IMR-90 (cell line): ENCODE data around the gene FOXK1. TPM values are rescaled to one million over a fixed set of nuclear protein-coding genes. Genes with fewer than 3 reads are reported as not detected.

Experiments used
- ATAC-seq: fragments of 200-7000 bp; cut with Tn5 transposase; 2 replicates; pipeline ENCODE4 v1.9.1; 2020; ENCODE audit warnings: low read depth, mild to moderate bottlenecking, moderate library complexity
- BruUV-seq: library from RNA; stranded (reverse); fragments of 400-500 nt; replicated peaks from 2 replicates; lab custom pipeline; 2021; lab: Mats Ljungman, UMichigan
- CTCF ChIA-PET: fragments of 300-600 bp; formaldehyde crosslinking; extraction: SDS; loops from one replicate; lab custom pipeline; 2021; ENCODE audit warnings: antibody characterized with exemption; lab: Yijun Ruan, JAX
- POLR2A ChIA-PET: fragments of 300-600 bp; sonication (Branson Sonifier 250); formaldehyde crosslinking; loops from one replicate; lab custom pipeline; 2022; ENCODE audit warnings: antibody characterized with exemption; ENCODE audit not compliant: unreplicated experiment; lab: Charles Lee
- DNase-seq: peaks from one replicate; pipeline ENCODE4 v3.0.0; 2013
- H2AFZ ChIP-seq: replicated peaks from 2 replicates; pipeline ENCODE3; 2013; ENCODE audit warnings: low read length, mild to moderate bottlenecking; ENCODE audit not compliant: poor library complexity
- H2AK5ac ChIP-seq: 2 replicates; pipeline ENCODE4 v1.6.1; 2013; ENCODE audit warnings: low read depth, low read length, inconsistent platforms
- H2AK9ac ChIP-seq: replicated peaks from 2 replicates; pipeline ENCODE3; 2013; ENCODE audit warnings: mild to moderate bottlenecking, low read depth, low read length, moderate library complexity; ENCODE audit not compliant: poor library complexity
- H2BK120ac ChIP-seq: 2 replicates; pipeline ENCODE4 v1.6.1; 2013; ENCODE audit warnings: low read depth, low read length, inconsistent platforms
- H2BK15ac ChIP-seq: 3 replicates; pipeline ENCODE4 v1.6.1; 2013; ENCODE audit warnings: low read depth, low read length, inconsistent platforms
- H2BK20ac ChIP-seq: 2 replicates; pipeline ENCODE4 v1.6.1; 2013; ENCODE audit warnings: low read depth, mild to moderate bottlenecking, inconsistent platforms, low read length, moderate library complexity
- H2BK5ac ChIP-seq: 2 replicates; pipeline ENCODE4 v1.6.1; 2013; ENCODE audit warnings: mild to moderate bottlenecking, low read depth, low read length, inconsistent platforms; ENCODE audit not compliant: poor library complexity, severe bottlenecking
- H3K14ac ChIP-seq: replicated peaks from 2 replicates; pipeline ENCODE4 v1.6.1; 2013; ENCODE audit warnings: low read depth, low read length, inconsistent platforms
- H3K18ac ChIP-seq: 2 replicates; pipeline ENCODE4 v1.6.1; 2013; ENCODE audit warnings: low read depth, low read length, control low read depth
- H3K23ac ChIP-seq: 2 replicates; pipeline ENCODE4 v1.6.1; 2013; ENCODE audit warnings: low read depth, low read length, inconsistent platforms
- H3K27ac ChIP-seq: 2 replicates; pipeline ENCODE4 v1.5.1; 2013; ENCODE audit warnings: mild to moderate bottlenecking, control low read depth, low read length; ENCODE audit not compliant: insufficient read depth
- H3K27me3 ChIP-seq: 2 replicates; pipeline ENCODE4 v1.6.1; 2013; ENCODE audit warnings: low read length; ENCODE audit not compliant: control insufficient read depth, insufficient read depth
- H3K36me3 ChIP-seq: 2 replicates; pipeline ENCODE4 v1.6.1; 2013; ENCODE audit warnings: low read length, mixed read lengths; ENCODE audit not compliant: control insufficient read depth, insufficient read depth
- H3K4ac ChIP-seq: 2 replicates; pipeline ENCODE4 v1.6.1; 2013; ENCODE audit warnings: low read depth, low read length, inconsistent platforms
- H3K4me1 ChIP-seq: 2 replicates; pipeline ENCODE4 v1.6.1; 2013; ENCODE audit warnings: low read length, mixed read lengths; ENCODE audit not compliant: control insufficient read depth, insufficient read depth
- H3K4me2 ChIP-seq: 2 replicates; pipeline ENCODE4 v1.6.1; 2013; ENCODE audit warnings: low read depth, mild to moderate bottlenecking, control low read depth, low read length, moderate library complexity
- H3K4me3 ChIP-seq: 2 replicates; pipeline ENCODE4 v1.5.1; 2013; ENCODE audit warnings: low read depth, mild to moderate bottlenecking, control low read depth, low read length, moderate library complexity; ENCODE audit not compliant: insufficient read depth
- H3K56ac ChIP-seq: 2 replicates; pipeline ENCODE4 v1.6.1; 2013; ENCODE audit warnings: low read length, inconsistent platforms; ENCODE audit not compliant: insufficient read depth; ENCODE audit errors: extremely low read depth
- H3K79me1 ChIP-seq, 2 experiments: 2 replicates each; pipeline ENCODE4 v1.6.1; 2013; ENCODE audit warnings: low read length in 2 of 2, inconsistent platforms in 1 of 2, low read depth in 1 of 2
- H3K9ac ChIP-seq: 2 replicates; pipeline ENCODE4 v1.6.1; 2013; ENCODE audit warnings: low read depth, low read length, control low read depth
- H3K9me1 ChIP-seq: 2 replicates; pipeline ENCODE4 v1.6.1; 2013; ENCODE audit warnings: low read length, inconsistent platforms; ENCODE audit not compliant: insufficient read depth
- H3K9me3 ChIP-seq: 2 replicates; pipeline ENCODE4 v1.6.1; 2013; ENCODE audit warnings: low read length; ENCODE audit not compliant: control insufficient read depth, insufficient read depth
- H4K20me1 ChIP-seq: 2 replicates; pipeline ENCODE4 v1.6.1; 2013; ENCODE audit warnings: low read length, inconsistent platforms; ENCODE audit not compliant: insufficient read depth
- H4K5ac ChIP-seq: 2 replicates; pipeline ENCODE4 v1.6.1; 2013; ENCODE audit warnings: mild to moderate bottlenecking, low read depth, low read length, control low read depth
- H4K8ac ChIP-seq, 2 experiments: 2 replicates each; pipeline ENCODE4 v1.6.1; 2013; ENCODE audit warnings: low read depth in 2 of 2, low read length in 2 of 2, control low read depth in 1 of 2, inconsistent platforms in 1 of 2
- H4K91ac ChIP-seq: 2 replicates; pipeline ENCODE4 v1.6.1; 2013; ENCODE audit warnings: low read depth, low read length, inconsistent platforms; ENCODE audit not compliant: insufficient read depth
- CHD1 ChIP-seq: IDR thresholded peaks from 2 replicates; pipeline ENCODE4 v1.6.1; 2012; ENCODE audit warnings: low read depth, low read length, improper control_type of control experiment
- ELK1 ChIP-seq: fragments of 150-350 bp; IDR thresholded peaks from 2 replicates; pipeline ENCODE4 v1.6.1; 2016; ENCODE audit warnings: low read depth, mild to moderate bottlenecking, low read length, moderate library complexity, borderline replicate concordance
- FOS ChIP-seq: fragments of 150-350 bp; IDR thresholded peaks from 2 replicates; pipeline ENCODE4 v1.6.1; 2016; ENCODE audit warnings: low read depth, low read length
- NFE2L2 ChIP-seq: fragments of 150-350 bp; IDR thresholded peaks from 2 replicates; pipeline ENCODE4 v1.6.1; 2016; ENCODE audit warnings: low read depth, mild to moderate bottlenecking, low read length
- RCOR1 ChIP-seq: IDR thresholded peaks from 2 replicates; pipeline ENCODE4 v1.6.1; 2012; ENCODE audit warnings: mild to moderate bottlenecking, low read length, improper control_type of control experiment; ENCODE audit not compliant: insufficient replicate concordance
- RFX5 ChIP-seq: IDR thresholded peaks from 2 replicates; pipeline ENCODE4 v1.8.0; 2012; ENCODE audit warnings: low read depth, mild to moderate bottlenecking, low read length, moderate library complexity
- WGBS, 2 experiments: methylation state at CpG; one replicate each; pipeline versions ENCODE4 v1.1.5 to v1.1.7; 2013; ENCODE audit warnings: missing lambda C conversion rate in 2 of 2; ENCODE audit not compliant: insufficient read length in 1 of 2; ENCODE audit errors: extremely low coverage in 2 of 2; 5-methylcytosine and 5-hydroxymethylcytosine counted together
- dilution Hi-C: fragments of 300-500 bp; cut with HindIII; formaldehyde crosslinking; loops from one replicate; pipeline ENCODE4 v1.14.3; 2018; ENCODE audit warnings: low sequenced_read_pairs; ENCODE audit not compliant: unreplicated experiment
- in situ Hi-C: fragments of 300-500 bp; cut with MboI; formaldehyde crosslinking; loops from 3 replicates; pipeline ENCODE4 v1.14.3; 2019; ENCODE audit warnings: low sequenced_read_pairs, inconsistent platforms, mixed read lengths
- intact Hi-C: fragments of 100-400 bp; cut with micrococcal nuclease; formaldehyde crosslinking; loops from 2 replicates; pipeline ENCODE4 v1.10.0; 2022
- polyA plus RNA-seq, 3 experiments: library from polyadenylated mRNA; depleted of rRNA; stranded (reverse); fragments of >200 nt; gene quantifications; 2 replicates each; pipeline ENCODE4 v1.2.3, GENCODE V29; 2012; ENCODE audit warnings: low replicate concordance in 1 of 3
- total RNA-seq: library from RNA; depleted of rRNA; stranded (reverse); fragments of >200 nt; gene quantifications from 2 replicates; pipeline ENCODE4 v1.2.3, GENCODE V29; 2012

FOXK1 gene
- total and polyA plus RNA-seq, 2 of the 4 experiments (the other 2 are of a cell fraction) = 4.3 to 8.8 TPM

- in situ Hi-C loops = loop anchor here (25.0 kb wide), 1 partner anchor 1907 kb away; no protein-coding TSS in a partner anchor
- no peak overlapping the region for H4K91ac ChIP-seq
- no peak overlapping the region for H2AK5ac ChIP-seq
- H3K27ac ChIP-seq = no peak overlapping the region
- dilution Hi-C loops = no loop called here
- no peak overlapping the region for H4K5ac ChIP-seq
- H4K20me1 ChIP-seq = peaks cover 6% of the 10 kb centered on the region
- no peak overlapping the region for H3K18ac ChIP-seq
- no peak overlapping the region for H3K4me3 ChIP-seq
- intact Hi-C loops = loop anchor here (10.0 kb wide), 1 partner anchor 155 kb away; no protein-coding TSS in a partner anchor
- no peak overlapping the region for H3K4ac ChIP-seq
- no peak overlapping the region for H2BK20ac ChIP-seq
- no peak overlapping the region for H3K4me2 ChIP-seq
- H3K4me1 ChIP-seq = no peaks in the 10 kb centered on the region; the same call in 1 of the 2 replicates
- H3K9me3 ChIP-seq = no peaks in the 10 kb centered on the region
- 64% methylated on average over 2 of the region's 7 CpGs; no CpG with 5 or more reads in 1 of the 2 experiments for WGBS, 2 experiments
- H3K36me3 ChIP-seq = peaks cover 32% of the 10 kb centered on the region
- no peaks in the 10 kb centered on the region for H3K27me3 ChIP-seq
- no peak overlapping the region for H3K14ac ChIP-seq
- no peak overlapping the region for H3K23ac ChIP-seq
- H2AFZ ChIP-seq = no peak overlapping the region
- peaks cover 16 to 56% of the 10 kb centered on the region in 2 experiments for H3K79me1 ChIP-seq
- ChIA-PET CTCF (no interaction called here), POLR2A (no interaction called here)
- peak; percentile 11 for DNase-seq
- H3K9me1 ChIP-seq = peaks cover 9% of the 10 kb centered on the region; the same call in 1 of the 2 replicates
- TSS peak; percentile 16 for BruUV-seq
- H2BK120ac ChIP-seq = no peak overlapping the region
- TF ChIP-seq ELK1 = no peak
- no peak for TF ChIP-seq CHD1
- no peak for TF ChIP-seq RCOR1
- no peak for TF ChIP-seq RFX5
- TF ChIP-seq NFE2L2 = no peak
- TF ChIP-seq FOS = no peak
- H3K56ac ChIP-seq = no peak overlapping the region
- H4K8ac ChIP-seq = no peak overlapping the region
- H3K9ac ChIP-seq = no peak overlapping the region
- 0 out of 2 replicates have a peak, but pooled peaks have one; percentile 15 for ATAC-seq
- no peak overlapping the region for H2AK9ac ChIP-seq
- no peak overlapping the region for H2BK15ac ChIP-seq
- no peak overlapping the region for H2BK5ac ChIP-seq
These were observed 87.7 kb downstream of the FOXK1 start for GRCh38 chr7:4769761-4770160.
